GM21619 (cell line): ENCODE measurements around the gene SCYGR4.
"Not testable (repeated sequence)": the region's sequence is repeated elsewhere in the genome, so short reads cannot be mapped to it uniquely, and the experiment has no call there.

Source experiments
- ATAC-seq: cut with Tn5 transposase; IDR thresholded peaks from one replicate; pipeline ENCODE4 v1.9.1; 2021; ENCODE audit not compliant: unreplicated experiment

Gene SCYGR4

DNA sequence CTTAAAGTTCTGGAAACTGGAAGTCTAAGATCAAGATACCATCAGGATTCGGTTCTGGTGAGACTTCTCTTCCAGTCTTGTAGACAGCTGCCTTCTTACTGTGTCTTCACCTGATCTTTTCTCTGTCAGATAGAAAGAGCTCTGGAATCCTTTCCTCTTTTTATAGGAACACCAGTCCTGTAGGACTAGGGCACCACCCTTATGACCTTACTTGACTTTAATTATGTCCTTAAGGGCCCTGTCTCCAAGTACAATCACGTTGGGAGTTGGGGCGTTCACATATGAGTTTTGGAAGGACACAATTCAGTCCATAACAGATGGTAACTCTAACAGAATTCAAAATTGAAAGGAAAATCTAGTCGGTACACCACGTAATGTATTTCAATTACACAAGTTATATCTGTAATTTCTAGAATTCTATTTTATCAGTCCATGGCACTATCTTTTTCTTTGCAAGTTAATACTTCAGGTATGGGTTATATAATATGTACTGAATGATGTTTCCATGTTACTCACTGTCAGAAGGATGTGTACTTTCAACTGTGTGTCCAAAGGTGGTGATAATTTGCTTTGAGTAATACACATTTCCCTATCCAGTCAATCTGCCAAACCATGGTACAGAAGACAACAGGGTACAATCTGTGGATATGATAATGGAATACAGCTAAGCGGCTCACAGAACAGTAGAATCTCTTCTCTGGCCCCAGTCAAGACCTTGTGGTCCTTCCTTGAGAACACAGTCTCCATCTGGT is 48.1 kb downstream of the SCYGR4 start:
- no peak for ATAC-seq

DNA sequence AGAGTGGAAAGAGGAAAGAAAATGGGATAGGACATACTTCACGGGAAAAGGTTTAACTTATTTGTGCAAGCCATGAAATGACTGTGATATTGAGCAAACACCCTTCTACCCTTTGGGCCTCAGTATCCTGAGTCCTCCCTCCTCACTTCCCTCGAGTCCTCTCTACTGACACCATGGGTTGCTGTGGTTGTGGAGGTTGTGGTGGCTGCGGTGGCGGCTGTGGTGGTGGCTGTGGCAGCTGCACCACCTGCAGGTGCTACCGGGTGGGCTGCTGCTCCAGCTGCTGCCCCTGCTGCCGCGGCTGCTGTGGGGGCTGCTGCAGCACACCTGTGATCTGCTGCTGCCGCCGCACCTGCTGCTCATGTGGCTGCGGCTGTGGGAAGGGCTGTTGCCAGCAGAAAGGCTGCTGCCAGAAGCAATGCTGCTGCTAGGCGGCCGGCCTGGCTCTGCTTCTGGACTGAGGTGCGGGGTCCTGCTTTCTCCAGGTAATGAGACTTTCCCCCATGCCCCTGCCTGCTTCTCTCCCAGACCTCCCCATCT is 49.4 kb downstream of the SCYGR4 start, which contains the start of gene SCYGR5:
Gene SCYGR5, plus strand, starts transcription at position 174 of the 540 bp plus-strand sequence. Its CDS starts 0 bp downstream, at position 174.
- not testable (repeated sequence) for ATAC-seq
